ENCODE data around the gene KIF4A.

DNA sequence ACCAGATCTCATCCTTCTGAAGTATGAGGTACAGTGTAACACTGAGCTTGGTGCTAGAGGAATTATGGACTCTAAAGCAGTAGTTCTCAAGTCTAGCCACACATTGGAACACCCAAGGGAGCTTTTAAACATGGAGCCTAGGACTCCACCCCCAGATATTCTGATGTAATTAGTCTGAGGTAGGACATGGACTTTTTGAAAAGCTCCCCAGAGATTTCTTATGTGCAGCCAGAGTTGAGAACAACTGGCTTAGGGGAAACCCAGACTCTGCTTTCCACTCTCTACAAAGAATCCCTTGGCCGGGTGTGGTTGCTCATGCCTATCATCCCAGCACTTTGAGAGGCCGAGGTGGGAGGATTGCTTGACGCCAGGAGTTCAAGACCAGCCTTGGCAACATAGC is 121.6 kb downstream of the KIF4A start:
- TF ChIP-seq CTCF (IDR thresholded peaks at IDR 0.05) (no peak), POLR2A (IDR thresholded peaks at IDR 0.05) (no peak), POLR2AphosphoS5 (IDR thresholded peaks at IDR 0.05) (no peak), EP300 (IDR thresholded peaks at IDR 0.05) (no peak)

Data from gastroesophageal sphincter (tissue), 3 donors.